A549 (cell line): ENCODE results near the gene PAIP2.

Experiments used
- EP300 ChIP-seq, 2 experiments: fragments of >200 bp; sonication (Bioruptor Twin); formaldehyde crosslinking; IDR thresholded peaks; 2 replicates in 1 of 2; 3 replicates in 1 of 2; pipeline ENCODE4 v1.6.1; 2016 to 2017
- FOSL2 ChIP-seq, 2 experiments: fragments of 450-650 bp in 1 of 2; fragments of >200 bp in 1 of 2; sonication (Bioruptor Twin) in 1 of 2; formaldehyde crosslinking; IDR thresholded peaks; 2 replicates each; pipeline versions ENCODE4 v1.5.0 to v1.6.1; 2016 to 2020; ENCODE audit warnings: mild to moderate bottlenecking in 1 of 2, moderate library complexity in 1 of 2
- HDAC2 ChIP-seq: fragments of 200-600 bp; sonication (generic); IDR thresholded peaks from 2 replicates; pipeline ENCODE4 v1.6.1; 2016
- JUN ChIP-seq, 2 experiments: fragments of >200 bp; sonication (Bioruptor Twin); formaldehyde crosslinking; IDR thresholded peaks; 2 replicates in 1 of 2; 3 replicates in 1 of 2; pipeline ENCODE4 v1.6.1; 2016 to 2017
- JUNB ChIP-seq: fragments of >200 bp; sonication (Bioruptor Twin); formaldehyde crosslinking; IDR thresholded peaks from 2 replicates; pipeline ENCODE4 v1.6.1; 2016
- KDM5A ChIP-seq: fragments of 200-600 bp; sonication (generic); IDR thresholded peaks from 2 replicates; pipeline ENCODE4 v1.6.1; 2016; ENCODE audit warnings: antibody characterized with exemption, mild to moderate bottlenecking
- POLR2A ChIP-seq: IDR thresholded peaks from 2 replicates; pipeline ENCODE4 v1.6.1; 2012; ENCODE audit warnings: mild to moderate bottlenecking, low read length
- TP53 ChIP-seq: fragments of 250-450 bp; sonication (Bioruptor Pico); IDR thresholded peaks from 2 replicates; pipeline ENCODE4 v1.5.0; 2021; ENCODE audit warnings: mild to moderate bottlenecking, moderate library complexity
- ZFP36 ChIP-seq: fragments of 450-650 bp; IDR thresholded peaks from 2 replicates; pipeline ENCODE4 v1.6.1; 2014; ENCODE audit warnings: borderline replicate concordance; ENCODE audit not compliant: partially characterized antibody
- ZNF302 ChIP-seq: fragments of 250-450 bp; sonication (Bioruptor Pico); IDR thresholded peaks from 2 replicates; pipeline ENCODE4 v1.9.0; 2021; ENCODE audit warnings: inconsistent platforms, mild to moderate bottlenecking, moderate library complexity
- TF ChIP-seq, protein P1 (sequence below): fragments of >200 bp; sonication (Bioruptor Twin); formaldehyde crosslinking; IDR thresholded peaks from 3 replicates; pipeline ENCODE4 v1.5.1; 2016
- TF ChIP-seq, protein P2 (sequence below): IDR thresholded peaks from 2 replicates; pipeline ENCODE4 v1.6.1; 2012; ENCODE audit warnings: low read depth, borderline replicate concordance
- TF ChIP-seq, protein P3 (sequence below): fragments of >200 bp; sonication (Bioruptor Twin); formaldehyde crosslinking; IDR thresholded peaks from 3 replicates; pipeline ENCODE4 v1.6.1; 2016
- TF ChIP-seq, protein P4 (sequence below): IDR thresholded peaks from 2 replicates; pipeline ENCODE4 v1.6.1; 2012

DNA sequence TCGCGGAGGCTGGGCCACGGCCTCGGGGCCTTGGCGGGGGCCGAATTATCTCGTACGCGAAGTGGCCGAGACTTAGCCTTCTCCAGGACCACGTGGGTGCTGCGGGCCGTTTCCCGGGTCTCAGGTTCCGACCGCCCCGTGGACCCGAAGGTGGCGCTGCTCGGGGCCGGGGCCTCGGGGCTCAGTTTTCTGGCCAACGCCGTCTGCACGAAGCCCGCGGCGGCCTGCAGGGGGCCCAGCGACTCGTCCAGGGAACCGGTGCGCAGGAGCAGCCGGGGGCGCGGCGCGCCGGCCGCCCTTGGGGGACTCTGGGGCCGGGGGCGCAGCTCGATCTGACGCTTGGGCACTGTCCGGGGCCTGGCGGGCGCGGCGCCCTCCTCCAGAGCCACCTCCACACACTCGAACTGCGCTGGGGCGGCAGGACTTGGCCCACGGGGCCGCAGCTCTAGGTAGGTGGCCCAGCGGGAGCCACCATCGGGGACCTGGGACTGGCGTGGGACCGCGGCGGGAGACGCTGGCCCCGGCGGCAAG is 52.5 kb downstream of the PAIP2 start:
- TF ChIP-seq, protein P1, sequence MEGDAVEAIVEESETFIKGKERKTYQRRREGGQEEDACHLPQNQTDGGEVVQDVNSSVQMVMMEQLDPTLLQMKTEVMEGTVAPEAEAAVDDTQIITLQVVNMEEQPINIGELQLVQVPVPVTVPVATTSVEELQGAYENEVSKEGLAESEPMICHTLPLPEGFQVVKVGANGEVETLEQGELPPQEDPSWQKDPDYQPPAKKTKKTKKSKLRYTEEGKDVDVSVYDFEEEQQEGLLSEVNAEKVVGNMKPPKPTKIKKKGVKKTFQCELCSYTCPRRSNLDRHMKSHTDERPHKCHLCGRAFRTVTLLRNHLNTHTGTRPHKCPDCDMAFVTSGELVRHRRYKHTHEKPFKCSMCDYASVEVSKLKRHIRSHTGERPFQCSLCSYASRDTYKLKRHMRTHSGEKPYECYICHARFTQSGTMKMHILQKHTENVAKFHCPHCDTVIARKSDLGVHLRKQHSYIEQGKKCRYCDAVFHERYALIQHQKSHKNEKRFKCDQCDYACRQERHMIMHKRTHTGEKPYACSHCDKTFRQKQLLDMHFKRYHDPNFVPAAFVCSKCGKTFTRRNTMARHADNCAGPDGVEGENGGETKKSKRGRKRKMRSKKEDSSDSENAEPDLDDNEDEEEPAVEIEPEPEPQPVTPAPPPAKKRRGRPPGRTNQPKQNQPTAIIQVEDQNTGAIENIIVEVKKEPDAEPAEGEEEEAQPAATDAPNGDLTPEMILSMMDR, result no peak
- TF ChIP-seq JUN (IDR thresholded peaks at IDR 0.05) (no peak), ZFP36 (no peak), EP300 (IDR thresholded peaks at IDR 0.05) (no peak), HDAC2 (no peak), KDM5A (no peak), POLR2A (no peak), FOSL2 (IDR thresholded peaks at IDR 0.05) (no peak), FOSL2 (CRISPR knock-in tag; IDR thresholded peaks at IDR 0.05) (no peak), TP53 (CRISPR knock-in tag) (no peak), JUNB (no peak), ZNF302 (CRISPR knock-in tag) (no peak)
- TF ChIP-seq, protein P2, sequence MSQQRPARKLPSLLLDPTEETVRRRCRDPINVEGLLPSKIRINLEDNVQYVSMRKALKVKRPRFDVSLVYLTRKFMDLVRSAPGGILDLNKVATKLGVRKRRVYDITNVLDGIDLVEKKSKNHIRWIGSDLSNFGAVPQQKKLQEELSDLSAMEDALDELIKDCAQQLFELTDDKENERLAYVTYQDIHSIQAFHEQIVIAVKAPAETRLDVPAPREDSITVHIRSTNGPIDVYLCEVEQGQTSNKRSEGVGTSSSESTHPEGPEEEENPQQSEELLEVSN, result no peak
- TF ChIP-seq, protein P3, sequence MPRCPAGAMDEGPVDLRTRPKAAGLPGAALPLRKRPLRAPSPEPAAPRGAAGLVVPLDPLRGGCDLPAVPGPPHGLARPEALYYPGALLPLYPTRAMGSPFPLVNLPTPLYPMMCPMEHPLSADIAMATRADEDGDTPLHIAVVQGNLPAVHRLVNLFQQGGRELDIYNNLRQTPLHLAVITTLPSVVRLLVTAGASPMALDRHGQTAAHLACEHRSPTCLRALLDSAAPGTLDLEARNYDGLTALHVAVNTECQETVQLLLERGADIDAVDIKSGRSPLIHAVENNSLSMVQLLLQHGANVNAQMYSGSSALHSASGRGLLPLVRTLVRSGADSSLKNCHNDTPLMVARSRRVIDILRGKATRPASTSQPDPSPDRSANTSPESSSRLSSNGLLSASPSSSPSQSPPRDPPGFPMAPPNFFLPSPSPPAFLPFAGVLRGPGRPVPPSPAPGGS, result no peak
- TF ChIP-seq, protein P4, sequence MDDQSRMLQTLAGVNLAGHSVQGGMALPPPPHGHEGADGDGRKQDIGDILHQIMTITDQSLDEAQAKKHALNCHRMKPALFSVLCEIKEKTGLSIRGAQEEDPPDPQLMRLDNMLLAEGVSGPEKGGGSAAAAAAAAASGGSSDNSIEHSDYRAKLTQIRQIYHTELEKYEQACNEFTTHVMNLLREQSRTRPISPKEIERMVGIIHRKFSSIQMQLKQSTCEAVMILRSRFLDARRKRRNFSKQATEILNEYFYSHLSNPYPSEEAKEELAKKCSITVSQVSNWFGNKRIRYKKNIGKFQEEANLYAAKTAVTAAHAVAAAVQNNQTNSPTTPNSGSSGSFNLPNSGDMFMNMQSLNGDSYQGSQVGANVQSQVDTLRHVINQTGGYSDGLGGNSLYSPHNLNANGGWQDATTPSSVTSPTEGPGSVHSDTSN, result no peak
